HepG2 (cell line): ENCODE results near the gene R3HDM4. TPM values are rescaled to one million over a fixed set of nuclear protein-coding genes. Genes with fewer than 3 reads are reported as not detected.

Experiments used
- ATM ChIP-seq: fragments of 450-650 bp; IDR thresholded peaks from 2 replicates; pipeline ENCODE4 v1.7.1; 2017; ENCODE audit warnings: mild to moderate bottlenecking, borderline replicate concordance
- FOXA3 ChIP-seq: IDR thresholded peaks from 2 replicates; pipeline ENCODE4 v1.6.1; 2016; ENCODE audit warnings: missing genetic modification reagents, missing compliant biosample characterization
- KMT2B ChIP-seq: IDR thresholded peaks from 2 replicates; pipeline ENCODE4 v1.6.1; 2016; ENCODE audit warnings: missing genetic modification reagents, missing compliant biosample characterization
- MZF1 ChIP-seq: sonication (generic); formaldehyde crosslinking; IDR thresholded peaks from 2 replicates; pipeline ENCODE4 v1.8.1; 2023; ENCODE audit warnings: mild to moderate bottlenecking, missing genetic modification reagents, borderline replicate concordance
- NFYC ChIP-seq: IDR thresholded peaks from 2 replicates; pipeline ENCODE4 v1.6.1; 2016; ENCODE audit warnings: missing genetic modification reagents, missing compliant biosample characterization
- RBM22 ChIP-seq: fragments of 200-400 bp; formaldehyde crosslinking; optimal IDR thresholded peaks from 2 replicates; pipeline ENCODE3; 2017; ENCODE audit warnings: mild to moderate bottlenecking, low read length, moderate library complexity
- SOX6 ChIP-seq, 2 experiments: fragments of 450-650 bp in 1 of 2; sonication (generic) in 1 of 2; formaldehyde crosslinking in 1 of 2; IDR thresholded peaks; 2 replicates each; pipeline versions ENCODE4 v1.4.0 to v1.6.1; 2017 to 2020; ENCODE audit warnings: antibody characterized with exemption in 1 of 2, mild to moderate bottlenecking in 1 of 2, missing genetic modification reagents in 1 of 2
- TGIF2 ChIP-seq: IDR thresholded peaks from 2 replicates; pipeline ENCODE4 v1.6.1; 2016; ENCODE audit warnings: control low read depth, missing compliant biosample characterization
- ZBTB14 ChIP-seq: sonication (generic); formaldehyde crosslinking; IDR thresholded peaks from 2 replicates; pipeline ENCODE4 v1.4.0; 2020; ENCODE audit warnings: missing genetic modification reagents
- ZFP90 ChIP-seq: sonication (generic); formaldehyde crosslinking; IDR thresholded peaks from 2 replicates; pipeline ENCODE4 v1.8.0; 2022; ENCODE audit warnings: missing genetic modification reagents, mild to moderate bottlenecking, inconsistent platforms, borderline replicate concordance
- polyA plus RNA-seq, 8 experiments: library from polyadenylated mRNA; depleted of rRNA in 3 of 8; stranded (reverse) in 7 of 8; unstranded in 1 of 8; fragments of >200 nt; fragmentation: Illumina TruSeq in 4 of 8; extraction: Trizol in 4 of 8; gene quantifications; 2 replicates each; pipeline versions ENCODE4 v1.2.1 to v1.2.3, GENCODE V29; 2011 to 2016; ENCODE audit warnings: low read depth in 4 of 8, missing spikeins in 1 of 8, mixed read lengths in 1 of 8; ENCODE audit not compliant: insufficient read depth in 1 of 8
- total RNA-seq, 5 experiments: library from RNA; depleted of rRNA; stranded (reverse); fragments of >200 nt; fragmentation: Illumina TruSeq; extraction: Trizol; gene quantifications; 2 replicates each; pipeline ENCODE4 v1.2.3, GENCODE V29; 2016; ENCODE audit warnings: low read depth in 1 of 5
- TF ChIP-seq, protein P1 (sequence below): sonication (generic); formaldehyde crosslinking; IDR thresholded peaks from 2 replicates; pipeline ENCODE4 v1.5.0; 2020; ENCODE audit warnings: mild to moderate bottlenecking, missing genetic modification reagents
- TF ChIP-seq, protein P2 (sequence below): sonication (generic); formaldehyde crosslinking; IDR thresholded peaks from 2 replicates; pipeline ENCODE4 v1.4.0; 2020; ENCODE audit warnings: missing genetic modification reagents, mild to moderate bottlenecking, borderline replicate concordance
- TF ChIP-seq, protein P3 (sequence below): sonication (generic); formaldehyde crosslinking; IDR thresholded peaks from 2 replicates; pipeline ENCODE4 v1.4.0; 2020; ENCODE audit warnings: missing genetic modification reagents
- TF ChIP-seq, protein P4 (sequence below): sonication (generic); formaldehyde crosslinking; IDR thresholded peaks from 2 replicates; pipeline ENCODE4 v1.9.0; 2021; ENCODE audit warnings: missing genetic modification reagents, borderline replicate concordance
- TF ChIP-seq, protein P5 (sequence below): sonication (generic); formaldehyde crosslinking; IDR thresholded peaks from 2 replicates; pipeline ENCODE4 v1.8.0; 2022; ENCODE audit warnings: missing genetic modification reagents, mild to moderate bottlenecking, moderate library complexity, borderline replicate concordance

R3HDM4 gene
- total and polyA plus RNA-seq, 2 of the 13 experiments (the other 11 are each of a cell fraction or from before 2014, with no cell fraction given), result 26.2 to 26.9 TPM

GRCh38 chr19:934865-935479 lies 22.0 kb upstream of the R3HDM4 start (continued):
- peak; percentile 40; the same call in 1 of the 2 replicates for TF ChIP-seq ZBTB14
- peak; percentile 72; the same call in 1 of the 2 replicates for TF ChIP-seq KMT2B (CRISPR knock-in tag)
- TF ChIP-seq, protein P1, sequence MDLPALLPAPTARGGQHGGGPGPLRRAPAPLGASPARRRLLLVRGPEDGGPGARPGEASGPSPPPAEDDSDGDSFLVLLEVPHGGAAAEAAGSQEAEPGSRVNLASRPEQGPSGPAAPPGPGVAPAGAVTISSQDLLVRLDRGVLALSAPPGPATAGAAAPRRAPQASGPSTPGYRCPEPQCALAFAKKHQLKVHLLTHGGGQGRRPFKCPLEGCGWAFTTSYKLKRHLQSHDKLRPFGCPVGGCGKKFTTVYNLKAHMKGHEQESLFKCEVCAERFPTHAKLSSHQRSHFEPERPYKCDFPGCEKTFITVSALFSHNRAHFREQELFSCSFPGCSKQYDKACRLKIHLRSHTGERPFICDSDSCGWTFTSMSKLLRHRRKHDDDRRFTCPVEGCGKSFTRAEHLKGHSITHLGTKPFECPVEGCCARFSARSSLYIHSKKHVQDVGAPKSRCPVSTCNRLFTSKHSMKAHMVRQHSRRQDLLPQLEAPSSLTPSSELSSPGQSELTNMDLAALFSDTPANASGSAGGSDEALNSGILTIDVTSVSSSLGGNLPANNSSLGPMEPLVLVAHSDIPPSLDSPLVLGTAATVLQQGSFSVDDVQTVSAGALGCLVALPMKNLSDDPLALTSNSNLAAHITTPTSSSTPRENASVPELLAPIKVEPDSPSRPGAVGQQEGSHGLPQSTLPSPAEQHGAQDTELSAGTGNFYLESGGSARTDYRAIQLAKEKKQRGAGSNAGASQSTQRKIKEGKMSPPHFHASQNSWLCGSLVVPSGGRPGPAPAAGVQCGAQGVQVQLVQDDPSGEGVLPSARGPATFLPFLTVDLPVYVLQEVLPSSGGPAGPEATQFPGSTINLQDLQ (CRISPR knock-in tag), result no peak; the same call in none of the 2 replicates
- TF ChIP-seq, protein P2, sequence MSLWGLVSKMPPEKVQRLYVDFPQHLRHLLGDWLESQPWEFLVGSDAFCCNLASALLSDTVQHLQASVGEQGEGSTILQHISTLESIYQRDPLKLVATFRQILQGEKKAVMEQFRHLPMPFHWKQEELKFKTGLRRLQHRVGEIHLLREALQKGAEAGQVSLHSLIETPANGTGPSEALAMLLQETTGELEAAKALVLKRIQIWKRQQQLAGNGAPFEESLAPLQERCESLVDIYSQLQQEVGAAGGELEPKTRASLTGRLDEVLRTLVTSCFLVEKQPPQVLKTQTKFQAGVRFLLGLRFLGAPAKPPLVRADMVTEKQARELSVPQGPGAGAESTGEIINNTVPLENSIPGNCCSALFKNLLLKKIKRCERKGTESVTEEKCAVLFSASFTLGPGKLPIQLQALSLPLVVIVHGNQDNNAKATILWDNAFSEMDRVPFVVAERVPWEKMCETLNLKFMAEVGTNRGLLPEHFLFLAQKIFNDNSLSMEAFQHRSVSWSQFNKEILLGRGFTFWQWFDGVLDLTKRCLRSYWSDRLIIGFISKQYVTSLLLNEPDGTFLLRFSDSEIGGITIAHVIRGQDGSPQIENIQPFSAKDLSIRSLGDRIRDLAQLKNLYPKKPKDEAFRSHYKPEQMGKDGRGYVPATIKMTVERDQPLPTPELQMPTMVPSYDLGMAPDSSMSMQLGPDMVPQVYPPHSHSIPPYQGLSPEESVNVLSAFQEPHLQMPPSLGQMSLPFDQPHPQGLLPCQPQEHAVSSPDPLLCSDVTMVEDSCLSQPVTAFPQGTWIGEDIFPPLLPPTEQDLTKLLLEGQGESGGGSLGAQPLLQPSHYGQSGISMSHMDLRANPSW (CRISPR knock-in tag), result peak; percentile 72; the same call in 1 of the 2 replicates
- TF ChIP-seq NFYC (CRISPR knock-in tag), result 0 out of 2 replicates have a peak, but pooled peaks have one; percentile 41
- TF ChIP-seq RBM22, result no peak
- TF ChIP-seq ZFP90, result peak; percentile 69; the same call in 1 of the 2 replicates
- TF ChIP-seq, protein P3, sequence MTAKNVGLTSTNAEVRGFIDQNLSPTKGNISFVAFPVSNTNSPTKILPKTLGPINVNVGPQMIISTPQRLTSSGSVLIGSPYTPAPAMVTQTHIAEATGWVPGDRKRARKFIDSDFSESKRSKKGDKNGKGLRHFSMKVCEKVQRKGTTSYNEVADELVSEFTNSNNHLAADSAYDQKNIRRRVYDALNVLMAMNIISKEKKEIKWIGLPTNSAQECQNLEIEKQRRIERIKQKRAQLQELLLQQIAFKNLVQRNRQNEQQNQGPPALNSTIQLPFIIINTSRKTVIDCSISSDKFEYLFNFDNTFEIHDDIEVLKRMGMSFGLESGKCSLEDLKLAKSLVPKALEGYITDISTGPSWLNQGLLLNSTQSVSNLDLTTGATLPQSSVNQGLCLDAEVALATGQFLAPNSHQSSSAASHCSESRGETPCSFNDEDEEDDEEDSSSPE (CRISPR knock-in tag), result peak; percentile 88
- TF ChIP-seq SOX6 (IDR thresholded peaks at IDR 0.05), result no peak
- peak; percentile 88 for TF ChIP-seq SOX6 (CRISPR knock-in tag; IDR thresholded peaks at IDR 0.05)
- peak; percentile 98 for TF ChIP-seq TGIF2 (CRISPR knock-in tag)
- TF ChIP-seq MZF1 (CRISPR knock-in tag), result no peak
- TF ChIP-seq FOXA3 (CRISPR knock-in tag), result peak; percentile 98
- TF ChIP-seq, protein P4, sequence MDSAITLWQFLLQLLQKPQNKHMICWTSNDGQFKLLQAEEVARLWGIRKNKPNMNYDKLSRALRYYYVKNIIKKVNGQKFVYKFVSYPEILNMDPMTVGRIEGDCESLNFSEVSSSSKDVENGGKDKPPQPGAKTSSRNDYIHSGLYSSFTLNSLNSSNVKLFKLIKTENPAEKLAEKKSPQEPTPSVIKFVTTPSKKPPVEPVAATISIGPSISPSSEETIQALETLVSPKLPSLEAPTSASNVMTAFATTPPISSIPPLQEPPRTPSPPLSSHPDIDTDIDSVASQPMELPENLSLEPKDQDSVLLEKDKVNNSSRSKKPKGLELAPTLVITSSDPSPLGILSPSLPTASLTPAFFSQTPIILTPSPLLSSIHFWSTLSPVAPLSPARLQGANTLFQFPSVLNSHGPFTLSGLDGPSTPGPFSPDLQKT (CRISPR knock-in tag), result no peak
- TF ChIP-seq, protein P5, sequence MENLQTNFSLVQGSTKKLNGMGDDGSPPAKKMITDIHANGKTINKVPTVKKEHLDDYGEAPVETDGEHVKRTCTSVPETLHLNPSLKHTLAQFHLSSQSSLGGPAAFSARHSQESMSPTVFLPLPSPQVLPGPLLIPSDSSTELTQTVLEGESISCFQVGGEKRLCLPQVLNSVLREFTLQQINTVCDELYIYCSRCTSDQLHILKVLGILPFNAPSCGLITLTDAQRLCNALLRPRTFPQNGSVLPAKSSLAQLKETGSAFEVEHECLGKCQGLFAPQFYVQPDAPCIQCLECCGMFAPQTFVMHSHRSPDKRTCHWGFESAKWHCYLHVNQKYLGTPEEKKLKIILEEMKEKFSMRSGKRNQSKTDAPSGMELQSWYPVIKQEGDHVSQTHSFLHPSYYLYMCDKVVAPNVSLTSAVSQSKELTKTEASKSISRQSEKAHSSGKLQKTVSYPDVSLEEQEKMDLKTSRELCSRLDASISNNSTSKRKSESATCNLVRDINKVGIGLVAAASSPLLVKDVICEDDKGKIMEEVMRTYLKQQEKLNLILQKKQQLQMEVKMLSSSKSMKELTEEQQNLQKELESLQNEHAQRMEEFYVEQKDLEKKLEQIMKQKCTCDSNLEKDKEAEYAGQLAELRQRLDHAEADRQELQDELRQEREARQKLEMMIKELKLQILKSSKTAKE (CRISPR knock-in tag), result peak; percentile 98
- no peak for TF ChIP-seq ATM
